ENCODE data around the gene DLX4.

DLX4 gene

DNA sequence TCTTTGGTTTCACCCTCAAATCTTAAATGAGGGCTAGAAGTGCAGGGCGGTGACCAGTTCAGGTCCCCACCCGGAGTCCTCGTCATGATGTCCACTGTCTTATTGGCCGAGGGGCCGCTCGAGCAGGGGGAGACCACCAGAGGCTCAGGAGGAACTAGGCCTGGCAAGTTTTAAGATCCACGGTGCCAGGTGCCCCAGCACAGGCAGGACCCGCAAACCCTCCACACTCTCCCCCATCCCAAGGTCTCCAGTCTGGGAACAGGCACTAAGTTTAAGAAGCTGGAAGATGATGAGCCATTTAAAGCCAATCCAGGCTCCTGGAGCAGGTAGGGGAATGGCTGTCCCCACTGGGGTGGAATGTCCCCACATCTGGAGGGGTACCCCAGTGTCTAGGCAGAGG is 21.9 kb downstream of the DLX4 start:
- no peak for DNase-seq

GRCh38 chr17:49991409-49991808 is 22.4 kb downstream of the DLX4 start:
- no peak for DNase-seq

DNA sequence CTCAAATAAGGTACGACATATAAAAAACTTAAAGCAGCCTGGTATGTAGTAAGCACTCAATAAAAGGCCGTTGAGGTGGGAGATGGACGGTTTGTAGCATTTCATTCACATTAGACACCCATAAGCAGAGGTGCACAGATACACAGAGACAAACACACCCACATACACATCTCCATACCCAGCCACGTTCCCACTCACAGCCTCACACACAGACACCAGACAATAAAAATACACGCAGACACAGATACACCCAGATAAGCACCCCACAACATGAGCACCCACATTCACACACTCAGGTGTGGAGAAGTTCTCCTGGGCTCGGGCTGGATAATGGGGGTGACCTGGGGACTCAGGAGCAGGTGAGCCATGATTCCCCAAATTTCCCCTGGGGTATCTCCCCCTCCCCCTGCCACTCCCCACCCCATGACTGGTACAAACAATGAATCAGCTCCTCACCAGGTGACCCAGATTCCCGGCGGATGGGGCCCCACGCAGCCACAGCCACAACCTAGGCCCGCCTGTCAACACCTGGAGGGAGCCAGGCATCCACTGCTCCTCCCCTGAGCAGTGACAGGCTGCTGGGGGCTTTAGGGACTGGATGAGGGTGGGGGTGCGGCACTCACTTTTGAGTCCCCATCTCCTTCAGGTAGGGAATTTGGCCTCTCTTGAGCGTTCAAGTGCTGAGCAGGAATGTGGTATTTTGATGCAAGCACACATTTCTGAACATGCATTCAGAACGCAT is 23.4 kb downstream of the DLX4 start:
- DNase-seq, result no peak

- no peak for DNase-seq
Measured at GRCh38 chr17:49992933-49993422, 24.0 kb downstream of the DLX4 start.

- DNase-seq, result no peak
Measured at GRCh38 chr17:49993423-49994060, 24.6 kb downstream of the DLX4 start.

- DNase-seq, result no peak
Measured at GRCh38 chr17:49994085-49995054, 25.4 kb downstream of the DLX4 start.

DNA sequence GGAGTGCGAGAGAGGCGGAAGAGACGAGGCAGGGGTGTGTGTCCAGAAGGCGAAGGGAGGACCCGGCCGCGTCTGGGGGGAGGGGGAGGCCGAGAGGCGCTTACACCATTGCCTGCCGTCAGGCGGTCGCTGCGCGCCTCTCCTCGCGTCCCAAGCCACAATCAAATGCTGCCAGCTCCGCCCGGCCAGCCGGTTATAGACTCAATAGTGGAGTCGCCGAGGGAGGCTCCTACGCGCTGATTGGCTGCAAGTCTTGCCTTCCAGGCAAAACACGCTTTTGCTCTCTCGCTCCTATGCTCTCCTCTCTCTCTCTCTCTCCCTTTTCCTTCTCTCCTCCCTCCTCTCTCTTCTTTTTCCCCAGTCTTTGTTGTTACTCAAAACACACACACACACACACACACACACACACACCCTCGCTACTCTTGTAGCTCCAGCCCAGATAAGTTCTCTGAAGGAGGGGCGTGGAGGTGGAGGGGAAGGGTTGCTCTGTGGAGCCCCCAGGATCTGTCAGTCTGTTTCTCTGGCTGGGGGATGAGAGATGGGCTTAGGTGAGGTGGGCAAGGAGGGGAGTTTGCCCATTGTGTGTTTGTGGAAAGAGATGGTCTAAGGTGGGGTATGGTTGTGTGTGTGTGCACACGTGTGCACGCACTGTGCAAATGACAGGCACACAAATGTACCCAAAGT is 26.2 kb downstream of the DLX4 start, which contains the start of gene DLX3:
Gene DLX3 (minus strand): TSS at position 170 of the 684 bp plus-strand sequence. CDS start 226 bp downstream, outside the sequence.
- DNase-seq, result peak; percentile 52

- no peak for DNase-seq
Measured at GRCh38 chr17:49996121-49996494, 27.1 kb downstream of the DLX4 start.

- peak; percentile 41 for DNase-seq
Measured at GRCh38 chr17:49996495-49997300, 27.7 kb downstream of the DLX4 start.

DNA sequence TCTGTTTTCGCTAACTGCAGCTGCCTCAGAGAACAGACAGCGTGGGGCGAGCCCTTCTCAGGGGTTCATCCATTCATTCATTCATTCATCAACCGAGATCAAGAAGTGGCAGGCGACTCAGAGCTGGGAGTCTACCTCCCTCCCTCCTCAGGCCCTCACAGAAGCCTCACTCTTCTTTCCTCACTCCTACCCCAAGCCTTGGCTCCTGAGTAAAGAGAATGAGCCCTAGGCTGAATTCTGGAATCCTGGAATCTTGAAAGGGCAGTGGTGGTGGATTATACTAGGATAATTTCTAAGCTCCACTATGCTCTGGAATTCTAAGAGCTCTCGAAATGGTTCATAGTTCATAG is 28.3 kb downstream of the DLX4 start:
- DNase-seq, result no peak

- peak; percentile 81 for DNase-seq
Measured at GRCh38 chr17:49997773-49998703, 29.0 kb downstream of the DLX4 start.

- no peak for DNase-seq
Measured at GRCh38 chr17:49998836-49999511, 30.0 kb downstream of the DLX4 start.

DNA sequence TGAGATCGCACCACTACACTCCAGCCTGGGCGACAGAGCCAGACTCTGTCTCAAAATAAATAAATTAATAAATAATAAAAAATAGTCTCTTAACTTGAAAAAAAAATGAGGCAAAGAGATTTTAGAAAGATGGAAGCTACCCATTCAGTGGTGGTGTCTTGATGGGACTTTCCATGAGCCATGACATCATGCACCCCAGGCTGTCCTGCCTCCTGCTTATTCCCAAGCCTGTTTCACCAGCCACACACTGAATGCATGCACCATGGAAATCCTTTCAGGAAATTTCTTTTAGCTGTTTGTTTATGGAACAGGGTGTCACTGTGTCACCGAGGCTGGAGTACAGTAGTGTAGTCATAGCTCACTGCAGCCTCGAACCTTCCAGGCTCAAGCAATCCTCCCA is 34.9 kb downstream of the DLX4 start:
- DNase-seq, result no peak

DNA sequence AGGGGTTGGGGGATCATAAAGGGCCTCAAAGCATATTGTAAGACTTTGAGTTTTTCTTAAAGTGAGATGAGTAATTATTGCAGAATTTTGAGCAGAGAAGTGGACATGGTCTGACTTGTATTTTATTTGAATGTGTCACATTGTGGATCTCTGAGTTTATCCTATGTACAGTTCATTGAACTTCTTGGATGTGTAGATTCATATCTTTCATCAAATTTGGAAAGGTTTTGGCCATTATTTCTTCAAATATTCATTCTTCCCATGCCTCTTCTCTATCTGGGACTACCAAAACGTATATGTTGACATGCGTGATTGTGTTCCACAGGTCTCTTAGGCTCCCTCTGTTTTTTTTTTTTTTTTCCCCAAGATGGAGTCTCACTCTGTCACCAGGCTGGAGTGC is 40.3 kb downstream of the DLX4 start:
- DNase-seq, result no peak

DNA sequence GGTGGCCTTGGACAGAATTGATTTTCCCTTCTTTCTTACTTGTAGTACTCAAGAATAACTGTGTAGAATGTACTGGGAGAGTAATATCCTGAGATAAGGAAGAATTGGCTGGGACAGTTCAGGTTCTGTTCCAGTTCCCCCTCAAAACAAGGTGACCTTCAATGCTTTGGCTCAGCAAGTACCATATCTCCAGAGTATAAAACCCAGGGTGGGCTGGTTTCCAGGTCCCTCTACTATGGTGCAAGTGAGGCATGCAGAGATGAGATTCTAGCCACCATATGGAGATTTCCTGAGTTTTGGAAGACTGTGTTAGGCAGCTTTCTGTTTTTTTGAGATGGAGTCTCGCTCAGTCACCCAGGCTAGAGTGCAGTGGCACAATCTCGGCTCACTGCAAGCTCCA is 44.1 kb downstream of the DLX4 start:
- no peak for DNase-seq

GRCh38 chr17:50014471-50015088 is 45.6 kb downstream of the DLX4 start:
- DNase-seq, result no peak

- no peak for DNase-seq
Measured at GRCh38 chr17:50015146-50015545, 46.2 kb downstream of the DLX4 start.

GRCh38 chr17:50018909-50019308 is 49.9 kb downstream of the DLX4 start:
- DNase-seq, result no peak

GRCh38 chr17:50020841-50021599 is 52.0 kb downstream of the DLX4 start:
- peak; percentile 62 for DNase-seq
